GM19397 (cell line): ENCODE data around the gene PFKL.
"Not testable (repeated sequence)": the region's sequence is repeated elsewhere in the genome, so short reads cannot be mapped to it uniquely, and the experiment has no call there.

Experiments
- ATAC-seq: cut with Tn5 transposase; IDR thresholded peaks from one replicate; pipeline ENCODE4 v1.9.1; 2021; ENCODE audit warnings: mild to moderate bottlenecking, moderate library complexity; ENCODE audit not compliant: unreplicated experiment

The PFKL gene

GRCh38 chr21:44275041-44275440 lies 24.8 kb upstream of the PFKL start:
- ATAC-seq, result no peak

- ATAC-seq, result no peak
Measured at GRCh38 chr21:44279354-44280260, 20.2 kb upstream of the PFKL start.

DNA sequence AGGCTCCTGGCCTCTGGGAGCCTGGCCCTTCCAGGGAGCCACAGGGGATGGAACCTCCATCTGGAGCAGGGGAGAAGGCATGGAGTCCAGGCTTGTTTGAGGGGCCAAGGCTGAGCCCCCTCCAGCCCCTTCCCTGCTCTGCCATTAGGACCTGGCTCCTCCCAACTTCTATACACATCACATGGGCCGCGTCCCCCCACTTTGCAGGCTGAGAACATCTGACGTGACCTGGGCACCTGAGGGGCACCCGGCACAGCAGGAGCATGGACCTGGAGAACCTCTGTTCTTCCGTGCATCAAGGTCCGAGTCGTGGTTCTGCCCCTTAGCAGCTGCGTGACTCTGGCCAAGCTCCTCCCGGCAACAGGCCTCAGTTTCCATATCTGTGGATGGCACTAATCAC lies 18.1 kb upstream of the PFKL start:
- no peak for ATAC-seq

DNA sequence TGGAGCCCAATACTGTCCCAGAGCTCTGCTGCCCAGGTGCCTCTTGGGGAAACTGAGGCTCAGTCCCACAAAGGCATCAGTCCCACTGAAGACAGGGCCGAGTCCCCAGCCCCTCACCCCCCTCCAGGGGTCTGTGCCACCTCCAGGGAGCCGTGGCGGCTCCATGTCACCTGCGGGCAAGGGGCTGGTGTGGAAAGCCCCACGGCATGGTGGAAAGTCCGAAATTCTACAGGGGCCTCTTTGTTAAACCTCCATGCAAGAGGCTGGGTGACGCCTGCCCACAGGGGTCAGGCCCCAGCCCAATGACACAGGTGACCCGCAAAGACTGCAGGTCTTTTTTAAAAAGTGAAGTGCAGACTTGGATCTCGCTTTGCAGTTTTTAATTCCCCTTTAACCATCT lies 17.5 kb upstream of the PFKL start:
- ATAC-seq, result no peak

DNA sequence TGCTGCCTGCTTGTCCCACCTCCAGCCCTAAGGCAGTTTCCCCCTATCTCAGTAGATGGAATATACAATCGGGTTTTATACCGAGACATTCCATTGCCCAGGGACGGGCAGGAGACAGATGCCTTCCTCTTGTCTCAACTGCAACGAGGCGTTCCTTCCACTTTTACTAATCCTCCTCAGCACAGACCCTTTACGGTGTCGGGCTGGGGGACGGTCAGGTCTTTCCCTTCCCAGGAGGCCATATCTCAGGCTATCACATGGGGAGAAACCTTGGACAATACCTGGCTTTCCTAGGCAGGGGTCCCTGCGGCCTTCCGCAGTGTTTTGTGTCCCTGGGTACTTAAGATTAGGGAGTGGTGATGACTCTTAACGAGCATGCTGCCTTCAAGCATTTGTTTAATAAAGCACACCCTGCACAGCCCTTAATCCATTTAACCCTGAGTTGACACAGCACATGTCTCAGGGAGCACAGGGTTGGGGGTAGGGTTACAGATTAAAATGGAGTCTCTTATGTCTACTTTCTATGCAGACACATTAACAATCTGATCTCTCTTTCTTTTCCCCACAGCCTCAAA lies 16.6 kb upstream of the PFKL start:
- ATAC-seq, result not testable (repeated sequence)

DNA sequence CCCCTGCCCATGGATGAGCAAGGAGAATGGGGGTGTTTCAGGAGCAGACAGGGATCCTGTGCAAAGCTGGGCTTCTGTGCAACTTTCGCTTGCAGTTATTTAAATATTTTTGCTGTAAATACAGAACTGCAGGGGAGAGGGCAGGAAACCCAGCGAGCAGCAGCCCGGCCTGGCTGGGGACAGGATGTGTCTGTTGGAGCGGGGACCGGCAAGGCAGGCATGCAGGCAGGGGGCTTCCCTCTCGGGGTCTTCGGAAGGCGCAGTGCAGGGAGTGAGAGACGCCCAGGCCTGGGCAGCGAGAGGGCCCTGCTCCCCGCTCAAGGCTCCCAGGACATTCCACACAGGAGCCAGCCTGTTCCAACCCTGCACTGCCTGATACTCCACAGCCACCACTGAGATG lies 15.9 kb upstream of the PFKL start:
- no peak for ATAC-seq

GRCh38 chr21:44285138-44285992 lies 14.5 kb upstream of the PFKL start, which contains the start of gene AIRE:
Gene AIRE, plus strand, starts transcription at chr21:44285876. Its CDS starts 131 bp downstream, at chr21:44286007.
- ATAC-seq, result no peak

- no peak for ATAC-seq
Measured at GRCh38 chr21:44286086-44286715, 13.7 kb upstream of the PFKL start.

- no peak for ATAC-seq
Measured at GRCh38 chr21:44286716-44287632, 12.9 kb upstream of the PFKL start.

DNA sequence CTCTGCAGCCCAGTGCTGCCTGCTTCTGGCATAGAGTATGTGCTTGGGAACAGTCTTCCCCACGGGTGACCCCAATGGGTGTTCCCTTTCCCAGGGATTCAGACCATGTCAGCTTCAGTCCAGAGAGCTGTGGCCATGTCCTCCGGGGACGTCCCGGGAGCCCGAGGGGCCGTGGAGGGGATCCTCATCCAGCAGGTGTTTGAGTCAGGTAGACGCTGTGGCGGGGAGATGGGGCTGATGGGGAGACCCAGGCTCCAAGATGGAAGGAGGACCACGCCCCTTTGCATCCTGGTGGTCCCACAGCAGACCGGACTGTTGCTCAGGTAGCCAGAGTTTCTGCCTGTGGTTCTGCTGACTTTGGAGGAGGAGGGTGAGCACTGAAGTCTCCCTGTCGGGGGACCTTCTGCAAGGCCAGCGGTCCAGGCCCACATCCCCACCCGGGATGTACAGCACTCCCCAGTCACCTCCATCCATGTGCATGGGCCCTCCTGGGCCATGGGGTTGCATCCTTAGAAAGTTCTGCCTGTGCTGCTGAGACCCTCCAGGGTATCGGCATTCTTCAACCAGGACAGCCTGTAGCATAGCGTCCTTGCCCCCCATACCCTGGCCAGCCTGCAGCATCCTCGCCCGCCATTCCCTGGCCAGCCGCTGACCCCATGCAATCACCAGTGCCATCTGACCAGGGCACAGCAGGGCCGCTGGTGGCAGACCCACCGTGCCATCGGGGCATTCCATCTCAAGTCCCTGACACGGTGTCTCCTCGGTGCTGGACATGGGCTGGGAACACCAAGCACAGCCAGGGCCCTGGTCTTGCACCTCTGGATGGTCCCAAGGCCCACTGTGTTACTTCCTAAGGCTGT lies 11.4 kb upstream of the PFKL start:
- ATAC-seq, result no peak

GRCh38 chr21:44289381-44290010 lies 10.4 kb upstream of the PFKL start:
- no peak for ATAC-seq

GRCh38 chr21:44290327-44291077 lies 9.4 kb upstream of the PFKL start:
- ATAC-seq, result no peak

- no peak for ATAC-seq
Measured at GRCh38 chr21:44291078-44291935, 8.5 kb upstream of the PFKL start.

DNA sequence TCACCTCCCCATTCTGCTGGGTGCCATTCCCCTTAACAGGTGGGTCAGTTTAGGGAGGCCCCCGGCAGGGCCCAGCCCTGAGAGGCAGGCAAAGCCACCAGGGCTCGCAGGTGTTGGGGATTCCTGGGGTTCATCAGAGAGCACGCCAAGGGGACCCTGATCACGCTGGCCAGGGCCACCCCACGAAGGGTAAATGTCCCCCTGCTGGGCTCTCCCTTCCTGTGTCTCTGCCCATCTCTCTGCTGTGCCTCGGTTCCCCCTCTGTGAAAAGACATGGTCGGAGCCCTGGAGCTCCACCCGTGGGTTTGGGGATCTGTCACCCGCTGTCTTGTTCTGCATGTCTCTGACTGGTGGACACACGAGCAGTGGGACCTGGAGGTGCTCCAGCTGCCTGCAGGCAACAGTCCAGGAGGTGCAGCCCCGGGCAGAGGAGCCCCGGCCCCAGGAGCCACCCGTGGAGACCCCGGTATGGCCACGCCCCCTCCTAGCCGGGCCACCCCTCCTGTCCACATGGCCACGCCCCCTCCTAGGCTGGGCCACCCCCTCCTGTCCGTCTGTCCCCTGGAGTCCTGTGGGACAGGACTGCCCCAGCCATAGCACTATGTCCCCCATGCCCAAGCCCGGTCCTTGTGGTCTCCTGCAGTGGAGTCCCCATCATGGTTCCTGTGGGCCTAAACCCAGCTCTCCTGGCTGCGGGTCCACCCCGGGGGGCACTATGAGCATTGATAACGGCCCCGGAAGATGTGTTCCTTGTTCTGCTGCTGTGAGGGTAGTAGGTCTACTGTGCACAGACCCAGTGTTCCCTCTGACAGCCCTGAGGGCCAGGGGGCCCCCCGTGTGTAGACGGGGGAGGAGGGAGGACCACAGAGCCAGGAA lies 7.7 kb upstream of the PFKL start:
- no peak for ATAC-seq

GRCh38 chr21:44292812-44293195 lies 7.0 kb upstream of the PFKL start:
- ATAC-seq, result no peak
